Hepatocyte (in vitro differentiated cells): ENCODE data around the gene SIRT2. TPM values are rescaled to one million over a fixed set of nuclear protein-coding genes. Genes with fewer than 3 reads are reported as not detected.
"Not testable (repeated sequence)": the region's sequence is repeated elsewhere in the genome, so short reads cannot be mapped to it uniquely, and the experiment has no call there.

Experiments
- DNase-seq: peaks from one replicate; pipeline ENCODE4 v3.0.0-alpha.2; 2016; ENCODE audit warnings: low spot score
- H2AFZ ChIP-seq: fragments of 200-600 bp; sonication (generic); 2 replicates; pipeline ENCODE4 v1.6.0; 2016; ENCODE audit warnings: antibody characterized with exemption, mild to moderate bottlenecking
- H3K27ac ChIP-seq: fragments of 200-600 bp; sonication (generic); 2 replicates; pipeline ENCODE4 v1.5.1; 2016; ENCODE audit warnings: mild to moderate bottlenecking
- H3K27me3 ChIP-seq: fragments of 200-600 bp; sonication (generic); 2 replicates; pipeline ENCODE4 v1.6.1; 2016
- H3K36me3 ChIP-seq: fragments of 200-600 bp; sonication (generic); replicated peaks from 2 replicates; pipeline ENCODE4 v1.5.1; 2016; ENCODE audit warnings: low read depth; ENCODE audit not compliant: insufficient read depth
- H3K4me1 ChIP-seq: fragments of 200-600 bp; sonication (generic); 2 replicates; pipeline ENCODE4 v1.5.1; 2016; ENCODE audit warnings: mild to moderate bottlenecking, moderate library complexity; ENCODE audit not compliant: insufficient read depth
- H3K4me2 ChIP-seq: fragments of 200-600 bp; sonication (generic); 2 replicates; pipeline ENCODE4 v1.6.0; 2016
- H3K4me3 ChIP-seq: fragments of 200-600 bp; sonication (generic); 2 replicates; pipeline ENCODE4 v1.5.1; 2016; ENCODE audit warnings: mild to moderate bottlenecking
- H3K79me2 ChIP-seq: fragments of 200-600 bp; sonication (generic); 2 replicates; pipeline ENCODE4 v1.6.0; 2017; ENCODE audit warnings: mild to moderate bottlenecking
- H3K9me2 ChIP-seq: fragments of 200-600 bp; sonication (generic); replicated peaks from 2 replicates; pipeline ENCODE4 v1.6.0; 2017; ENCODE audit warnings: mild to moderate bottlenecking; ENCODE audit not compliant: insufficient read depth
- H3K9me3 ChIP-seq: fragments of 200-600 bp; sonication (generic); 2 replicates; pipeline ENCODE4 v1.5.1; 2016; ENCODE audit warnings: low read depth, mild to moderate bottlenecking
- H4K20me1 ChIP-seq: fragments of 200-600 bp; sonication (generic); 2 replicates; pipeline ENCODE4 v1.6.0; 2016; ENCODE audit warnings: mild to moderate bottlenecking; ENCODE audit not compliant: insufficient read depth, poor library complexity, severe bottlenecking
- CTCF ChIP-seq: fragments of 200-600 bp; sonication (generic); IDR thresholded peaks from 2 replicates; pipeline ENCODE4 v1.5.1; 2016; ENCODE audit warnings: antibody characterized with exemption, mild to moderate bottlenecking; ENCODE audit not compliant: poor library complexity
- EZH2 ChIP-seq: fragments of 200-600 bp; sonication (generic); IDR thresholded peaks from 2 replicates; pipeline ENCODE4 v1.6.1; 2016; ENCODE audit warnings: antibody characterized with exemption, mild to moderate bottlenecking, borderline replicate concordance
- EZH2phosphoT487 ChIP-seq: fragments of 200-600 bp; sonication (generic); IDR thresholded peaks from one replicate; pipeline ENCODE4 v1.6.1; 2018; ENCODE audit warnings: antibody characterized with exemption, mild to moderate bottlenecking, low read depth, moderate library complexity; ENCODE audit not compliant: unreplicated experiment, severe bottlenecking
- WGBS: methylation state at CpG from one replicate; pipeline ENCODE4 v1.1.6; 2016; ENCODE audit warnings: low lambda C conversion rate; ENCODE audit errors: missing lambda C conversion rate; 5-methylcytosine and 5-hydroxymethylcytosine counted together
- polyA plus RNA-seq: library from polyadenylated mRNA; unstranded; fragments of >200 nt; fragmentation: Nextera tagmentation; extraction: Ambion mirVana; gene quantifications from 2 replicates; pipeline ENCODE4 v1.2.1, GENCODE V29; 2016
- total RNA-seq: library from RNA; depleted of rRNA; stranded (reverse); fragments of >200 nt; gene quantifications from 2 replicates; pipeline ENCODE4 v1.2.3, GENCODE V29; 2014

The SIRT2 gene
- total and polyA plus RNA-seq, 2 experiments from 2014 or later = 52.1 to 75.9 TPM

GRCh38 chr19:38944981-38945506 lies 45.6 kb upstream of the SIRT2 start:
- WGBS = 93% methylated on average over 11 of the region's 12 CpGs
- Histone ChIP-seq H3K4me3 (no peak overlapping the region), H2AFZ (no peak overlapping the region), H4K20me1 (no peaks in the 10 kb centered on the region), H3K36me3 (no peaks in the 10 kb centered on the region), H3K4me1 (peaks cover 3% of the 10 kb centered on the region), H3K27me3 (no peaks in the 10 kb centered on the region), H3K9me3 (no peaks in the 10 kb centered on the region), H3K4me2 (no peak overlapping the region), H3K27ac (no peak overlapping the region), H3K79me2 (no peaks in the 10 kb centered on the region), H3K9me2 (no peaks in the 10 kb centered on the region)
- no peak for DNase-seq
- TF ChIP-seq EZH2phosphoT487 (no peak), CTCF (no peak), EZH2 (no peak)

- no peak overlapping the region for H2AFZ ChIP-seq
- no peaks in the 10 kb centered on the region for H3K27me3 ChIP-seq
- no peaks in the 10 kb centered on the region for H4K20me1 ChIP-seq
- TF ChIP-seq EZH2 (no peak), CTCF (no peak), EZH2phosphoT487 (no peak)
- no peaks in the 10 kb centered on the region for H3K79me2 ChIP-seq
- H3K4me2 ChIP-seq = no peak overlapping the region
- no peaks in the 10 kb centered on the region for H3K4me1 ChIP-seq
- no peaks in the 10 kb centered on the region for H3K9me2 ChIP-seq
- no peak overlapping the region for H3K4me3 ChIP-seq
- DNase-seq = no peak
- H3K9me3 ChIP-seq = no peaks in the 10 kb centered on the region
- 87% methylated on average over 20 of the region's 20 CpGs for WGBS
- no peaks in the 10 kb centered on the region for H3K36me3 ChIP-seq
- H3K27ac ChIP-seq = no peak overlapping the region
Measured at GRCh38 chr19:38942471-38943181, 43.2 kb upstream of the SIRT2 start.

DNA sequence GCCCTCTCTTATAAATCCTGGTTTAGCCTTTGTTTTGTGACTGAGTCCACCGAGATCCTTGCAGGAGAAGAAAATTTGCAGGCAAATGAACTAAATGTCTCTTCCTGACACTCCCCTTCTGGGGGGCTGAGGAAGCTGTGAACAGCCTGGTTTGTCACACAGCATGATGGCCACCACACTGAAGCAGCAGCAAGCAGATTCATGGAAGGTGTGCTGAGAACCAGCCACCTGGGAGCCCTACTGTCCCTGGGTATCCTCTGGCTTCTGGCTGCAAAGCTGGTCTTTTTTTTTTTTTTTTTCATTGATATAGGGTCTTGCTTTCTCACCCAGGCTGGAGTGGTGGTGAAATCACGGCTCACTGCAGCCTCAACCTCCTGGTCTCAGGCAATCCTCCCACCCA lies 42.6 kb upstream of the SIRT2 start:
- no peaks in the 10 kb centered on the region for H3K36me3 ChIP-seq
- 86% methylated on average over 2 of the region's 2 CpGs for WGBS
- no peak overlapping the region for H2AFZ ChIP-seq
- H4K20me1 ChIP-seq = no peaks in the 10 kb centered on the region
- H3K9me2 ChIP-seq = no peaks in the 10 kb centered on the region
- no peak overlapping the region for H3K4me2 ChIP-seq
- no peaks in the 10 kb centered on the region for H3K27me3 ChIP-seq
- H3K9me3 ChIP-seq = no peaks in the 10 kb centered on the region
- H3K79me2 ChIP-seq = no peaks in the 10 kb centered on the region
- H3K4me3 ChIP-seq = no peak overlapping the region
- H3K27ac ChIP-seq = no peak overlapping the region
- no peaks in the 10 kb centered on the region for H3K4me1 ChIP-seq
- no peak for TF ChIP-seq EZH2phosphoT487
- TF ChIP-seq EZH2 = no peak
- no peak for TF ChIP-seq CTCF
- no peak for DNase-seq

DNA sequence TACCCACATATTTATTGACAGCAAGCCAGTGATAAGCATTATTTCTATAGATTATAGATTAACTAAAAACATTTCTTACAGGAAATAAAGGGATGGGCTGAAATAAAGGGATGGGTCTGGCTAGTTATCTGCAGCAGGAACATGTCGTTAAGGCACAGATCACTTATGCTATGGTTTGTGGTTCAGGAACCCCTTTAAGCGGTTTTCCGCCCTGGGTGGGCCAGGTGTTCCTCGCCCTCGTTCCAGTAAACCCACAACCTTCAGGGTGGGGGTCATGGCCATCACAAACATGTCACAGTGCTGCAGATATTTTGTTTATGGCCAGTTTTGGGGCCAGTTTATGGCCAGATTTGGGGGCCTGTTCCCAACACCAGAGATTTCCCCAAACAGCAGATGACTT lies 42.0 kb upstream of the SIRT2 start:
- H3K79me2 ChIP-seq, H3K4me1 ChIP-seq, H3K27ac ChIP-seq, H3K9me2 ChIP-seq, H2AFZ ChIP-seq, H3K4me2 ChIP-seq, H3K36me3 ChIP-seq, H3K4me3 ChIP-seq, DNase-seq, H4K20me1 ChIP-seq, H3K9me3 ChIP-seq, H3K27me3 ChIP-seq: not testable (repeated sequence)
- WGBS = 93% methylated on average over 5 of the region's 5 CpGs
